K562 (cell line): Measurements from ENCODE around the gene GRHL3. TPM values are rescaled to one million over a fixed set of nuclear protein-coding genes. Genes with fewer than 3 reads are reported as not detected.

ENCODE experiments used
- ATAC-seq: fragments of 200-7000 bp; cut with Tn5 transposase; 3 replicates; pipeline ENCODE4 v1.9.1; 2020; ENCODE audit warnings: moderate library complexity
- BruUV-seq: library from RNA; stranded (reverse); fragments of 400-500 nt; replicated peaks from 2 replicates; lab custom pipeline; 2021; lab: Mats Ljungman, UMichigan
- CTCF ChIA-PET: fragments of 300-600 bp; formaldehyde crosslinking; extraction: SDS; loops from one replicate; lab custom pipeline; 2021; ENCODE audit warnings: low intra/inter-chr PET ratio; lab: Yijun Ruan, JAX
- POLR2A ChIA-PET: fragments of 300-600, 350-650 bp; sonication (Branson Sonifier 250); formaldehyde crosslinking; extraction: SDS; loops from one replicate; lab custom pipeline; 2021; ENCODE audit warnings: antibody characterized with exemption, inconsistent platforms; lab: Yijun Ruan, JAX
- DNase-seq, 4 experiments: peaks; one replicate each; pipeline versions ENCODE4 v3.0.0 to v3.0.0-alpha.2; 2011 to 2018; ENCODE audit warnings: low spot score in 3 of 4, mixed read lengths in 3 of 4; ENCODE audit errors: extremely low read depth in 1 of 4
- FAIRE-seq: peaks from 2 replicates; lab custom pipeline; 2011; peaks lifted over from hg19 to GRCh38; lab: Jason Lieb, UNC
- H2AFZ ChIP-seq: 2 replicates; pipeline ENCODE4 v1.6.0; 2011; ENCODE audit warnings: low read depth, low read length, control low read depth, inconsistent platforms
- H3K27ac ChIP-seq: fragments of 200-600 bp; 3 replicates; pipeline ENCODE4 v1.8.0; 2011; ENCODE audit warnings: low read depth, mild to moderate bottlenecking, control low read depth, inconsistent platforms, low read length, moderate library complexity, mixed read lengths; ENCODE audit errors: extremely low read depth
- H3K27me3 ChIP-seq, 2 experiments: fragments of 300-600 bp in 1 of 2; 2 replicates in 1 of 2; 3 replicates in 1 of 2; pipeline versions ENCODE4 v1.6.0 to v1.8.0; 2011; ENCODE audit warnings: inconsistent platforms in 2 of 2, low read length in 2 of 2, mild to moderate bottlenecking in 1 of 2, mixed read lengths in 1 of 2, moderate library complexity in 1 of 2; ENCODE audit not compliant: control insufficient read depth in 2 of 2, insufficient read depth in 2 of 2
- H3K36me3 ChIP-seq: fragments of 300-600 bp; 3 replicates; pipeline ENCODE4 v1.8.0; 2011; ENCODE audit warnings: mild to moderate bottlenecking, low read length, inconsistent platforms; ENCODE audit not compliant: control insufficient read depth, insufficient read depth
- H3K4me1 ChIP-seq, 2 experiments: fragments of 200-600 bp in 1 of 2; replicated peaks in 1 of 2; 2 replicates in 1 of 2; 3 replicates in 1 of 2; pipeline versions ENCODE4 v1.5.1 to v1.8.0; 2011; ENCODE audit warnings: inconsistent platforms in 2 of 2, low read length in 2 of 2, mild to moderate bottlenecking in 1 of 2, mixed read lengths in 1 of 2, moderate library complexity in 1 of 2; ENCODE audit not compliant: control insufficient read depth in 2 of 2, insufficient read depth in 2 of 2
- H3K4me2 ChIP-seq: 2 replicates; pipeline ENCODE4 v1.6.1; 2011; ENCODE audit warnings: low read length, control low read depth, inconsistent platforms, mixed read lengths; ENCODE audit not compliant: insufficient read depth
- H3K4me3 ChIP-seq: fragments of 200-600 bp; sonication (generic), shearing (Covaris generic); 2 replicates; pipeline ENCODE4 v1.5.1; 2016; ENCODE audit warnings: control low read depth, inconsistent platforms
- H3K79me2 ChIP-seq: fragments of 200-600 bp; 3 replicates; pipeline ENCODE4 v1.8.0; 2011; ENCODE audit warnings: low read length, inconsistent platforms; ENCODE audit not compliant: control insufficient read depth, insufficient read depth
- H3K9ac ChIP-seq, 2 experiments: 2 replicates each; pipeline versions ENCODE4 v1.6.0 to v1.6.1; 2011; ENCODE audit warnings: low read depth in 2 of 2, low read length in 2 of 2, control low read depth in 1 of 2, inconsistent platforms in 1 of 2, mild to moderate bottlenecking in 1 of 2, mixed read lengths in 1 of 2; ENCODE audit not compliant: insufficient read depth in 1 of 2
- H3K9me1 ChIP-seq: one replicate; pipeline ENCODE4 v1.6.0; 2011; ENCODE audit warnings: inconsistent platforms, mild to moderate bottlenecking, low read length, moderate library complexity; ENCODE audit not compliant: control insufficient read depth, insufficient read depth
- H3K9me3 ChIP-seq: replicated peaks from 2 replicates; pipeline ENCODE4 v1.5.1; 2011; ENCODE audit warnings: low read depth, low read length, inconsistent platforms; ENCODE audit not compliant: control insufficient read depth, insufficient read depth
- H4K20me1 ChIP-seq: replicated peaks from 2 replicates; pipeline ENCODE4 v1.6.1; 2011; ENCODE audit warnings: low read length, inconsistent platforms, mixed read lengths; ENCODE audit not compliant: control insufficient read depth, insufficient read depth
- ATF3 ChIP-seq, 2 experiments: fragments of 450-650 bp in 1 of 2; sonication (generic) in 1 of 2; formaldehyde crosslinking in 1 of 2; IDR thresholded peaks in 1 of 2; conservative IDR thresholded peaks in 1 of 2; 2 replicates each; pipeline versions ENCODE4 v1.6.1 to v1.8.1; 2016 to 2023; ENCODE audit warnings: mild to moderate bottlenecking in 2 of 2, moderate library complexity in 2 of 2, inconsistent platforms in 1 of 2, missing genetic modification reagents in 1 of 2
- RFX5 ChIP-seq: IDR thresholded peaks from 2 replicates; pipeline ENCODE4 v1.6.1; 2011; ENCODE audit warnings: low read depth, mild to moderate bottlenecking, improper control_type of control experiment, low read length
- SFPQ ChIP-seq: fragments of 200-400 bp; formaldehyde crosslinking; IDR thresholded peaks from 2 replicates; pipeline ENCODE4 v1.6.1; 2017; ENCODE audit warnings: mild to moderate bottlenecking, low read depth, low read length, moderate library complexity
- ZNF316 ChIP-seq: fragments of 450-650 bp; IDR thresholded peaks from 2 replicates; pipeline ENCODE4 v1.6.1; 2016
- WGBS: fragments of 100-300 bp; shearing (Covaris generic); methylation state at CpG from one replicate; pipeline ENCODE4 v1.1.6; 2016; ENCODE audit warnings: low coverage, mixed read lengths; ENCODE audit not compliant: insufficient coverage; ENCODE audit errors: missing lambda C conversion rate; 5-methylcytosine and 5-hydroxymethylcytosine counted together
- in situ Hi-C: fragments of 300-500 bp; cut with MboI; formaldehyde crosslinking; loops from 4 replicates; pipeline ENCODE4 v1.15.0; 2018; ENCODE audit warnings: inconsistent platforms, mixed read lengths
- intact Hi-C: fragments of 100-400 bp; cut with micrococcal nuclease; formaldehyde crosslinking; loops from 2 replicates; pipeline ENCODE4 v1.14.2; 2022
- polyA plus RNA-seq, 8 experiments: library from polyadenylated mRNA; depleted of rRNA in 4 of 8; stranded (reverse) in 5 of 8; unstranded in 3 of 8; fragments of >200 nt; fragmentation: Nextera tagmentation in 2 of 8; fragmentation: Illumina TruSeq in 1 of 8; extraction: Ambion mirVana in 2 of 8; extraction: Trizol in 1 of 8; gene quantifications; 2 replicates each; pipeline versions ENCODE4 v1.2.1 to v1.2.3, GENCODE V29; 2011 to 2014; ENCODE audit warnings: inconsistent platforms in 1 of 8, missing spikeins in 1 of 8
- total RNA-seq, 7 experiments: library from RNA; depleted of rRNA in 6 of 7; stranded (reverse); fragments of >200 nt in 6 of 7; fragmentation: Illumina TruSeq in 2 of 7; extraction: Trizol in 2 of 7; gene quantifications; 2 replicates each; pipeline versions ENCODE4 v1.2.1 to v1.2.3, GENCODE V29; 2011 to 2021; ENCODE audit warnings: low replicate concordance in 1 of 7

GRHL3 gene
- total and polyA plus RNA-seq, 9 of the 15 experiments (the other 6 are each of a cell fraction or from before 2014, with no cell fraction given), result 0.01 to 0.04 TPM; not detected in 7

- TF ChIP-seq SFPQ (no peak), ATF3 (IDR thresholded peaks at IDR 0.05) (0 out of 2 replicates have a peak, but pooled peaks have one; percentile 11), ATF3 (CRISPR knock-in tag; conservative IDR thresholded peaks at IDR 0.05) (no peak)
Observed at GRCh38 chr1:24294716-24295371, 24.3 kb upstream of the GRHL3 start (continued).

- H3K4me1 ChIP-seq, result peaks cover 3 to 9% of the 10 kb centered on the region in 2 experiments; a peak in 4 of 5 replicates
- H3K4me3 ChIP-seq, result no peak overlapping the region
- H3K9ac ChIP-seq, result no peak overlapping the region
- H4K20me1 ChIP-seq, result no peaks in the 10 kb centered on the region
- ATAC-seq (no peak), DNase-seq (no peak), FAIRE-seq (no peak)
- H3K27ac ChIP-seq, result no peak overlapping the region
- in situ Hi-C loops (no loop called here), intact Hi-C loops (no loop called here)
- no TSS peak for BruUV-seq
- H3K36me3 ChIP-seq, result no peaks in the 10 kb centered on the region
- WGBS, result 48% methylated on average over 5 of the region's 5 CpGs
- POLR2A ChIA-PET, result interaction anchor here (0.7 to 0.9 kb wide), 2 partner anchors 12 to 27 kb away, joined by 3 to 4 read pairs; no protein-coding TSS in a partner anchor
- no peaks in the 10 kb centered on the region for H3K79me2 ChIP-seq
- no peaks in the 10 kb centered on the region for H3K9me3 ChIP-seq
- peaks cover 5% of the 10 kb centered on the region for H3K9me1 ChIP-seq
- TF ChIP-seq RFX5, result no peak
- TF ChIP-seq ZNF316, result peak; percentile 29; the same call in 1 of the 2 replicates
- no peak overlapping the region for H3K4me2 ChIP-seq
- H3K27me3 ChIP-seq, result peaks cover 37% of the 10 kb centered on the region in 2 experiments
- CTCF ChIA-PET, result interaction anchor here (0.7 kb wide), 1 partner anchor 682 kb away, joined by 3 read pairs; no protein-coding TSS in a partner anchor
- no peak overlapping the region for H2AFZ ChIP-seq
Observed at GRCh38 chr1:24295535-24295934, 23.6 kb upstream of the GRHL3 start.
